Measurements from ENCODE around the gene FOXD1. TPM values are rescaled to one million over a fixed set of nuclear protein-coding genes. Genes with fewer than 3 reads are reported as not detected.

FOXD1 gene
- not detected for total RNA-seq

DNA sequence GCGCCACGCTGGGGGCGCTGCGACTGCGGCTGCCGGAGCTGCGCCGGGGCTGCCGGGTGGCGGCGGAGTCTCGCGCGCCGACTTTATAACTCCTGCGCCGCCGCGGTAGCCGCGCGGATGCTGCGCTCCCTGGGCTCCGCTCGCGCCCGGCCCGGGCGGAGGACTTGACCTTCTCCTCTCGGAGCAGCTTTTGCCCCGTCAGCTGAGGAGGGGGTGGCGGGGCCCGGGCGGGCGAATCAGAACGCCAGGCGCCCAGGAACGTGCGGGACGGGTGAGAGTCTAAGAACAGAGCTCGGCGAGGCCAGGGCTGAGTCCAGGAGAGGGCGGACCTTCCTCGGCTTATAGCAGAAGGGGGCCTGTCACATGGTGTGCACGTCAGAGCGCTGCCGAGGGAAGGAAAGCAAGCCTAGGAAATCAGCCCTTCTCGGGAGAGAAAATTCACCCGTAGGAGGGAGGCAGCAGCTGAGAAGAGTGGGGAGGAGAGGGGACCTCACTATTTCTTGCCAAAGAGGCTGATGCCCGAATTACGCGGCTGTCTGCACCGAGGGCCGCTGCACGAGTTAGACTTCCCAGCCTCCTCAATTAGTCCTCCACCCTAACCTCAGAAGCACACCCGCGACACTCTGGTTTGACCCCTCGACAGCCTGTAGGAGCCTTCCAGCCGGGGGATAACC, at the start of gene FOXD1:
Gene FOXD1, minus strand, starts transcription at position 315 of the 674 bp plus-strand sequence. CDS start 415 bp downstream, outside the sequence.
- no peak within 1 kb of the TSS for H3K4me3 ChIP-seq
- TF ChIP-seq, protein P1, sequence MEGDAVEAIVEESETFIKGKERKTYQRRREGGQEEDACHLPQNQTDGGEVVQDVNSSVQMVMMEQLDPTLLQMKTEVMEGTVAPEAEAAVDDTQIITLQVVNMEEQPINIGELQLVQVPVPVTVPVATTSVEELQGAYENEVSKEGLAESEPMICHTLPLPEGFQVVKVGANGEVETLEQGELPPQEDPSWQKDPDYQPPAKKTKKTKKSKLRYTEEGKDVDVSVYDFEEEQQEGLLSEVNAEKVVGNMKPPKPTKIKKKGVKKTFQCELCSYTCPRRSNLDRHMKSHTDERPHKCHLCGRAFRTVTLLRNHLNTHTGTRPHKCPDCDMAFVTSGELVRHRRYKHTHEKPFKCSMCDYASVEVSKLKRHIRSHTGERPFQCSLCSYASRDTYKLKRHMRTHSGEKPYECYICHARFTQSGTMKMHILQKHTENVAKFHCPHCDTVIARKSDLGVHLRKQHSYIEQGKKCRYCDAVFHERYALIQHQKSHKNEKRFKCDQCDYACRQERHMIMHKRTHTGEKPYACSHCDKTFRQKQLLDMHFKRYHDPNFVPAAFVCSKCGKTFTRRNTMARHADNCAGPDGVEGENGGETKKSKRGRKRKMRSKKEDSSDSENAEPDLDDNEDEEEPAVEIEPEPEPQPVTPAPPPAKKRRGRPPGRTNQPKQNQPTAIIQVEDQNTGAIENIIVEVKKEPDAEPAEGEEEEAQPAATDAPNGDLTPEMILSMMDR (IDR thresholded peaks at IDR 0.05), result no peak
- no peak for TF ChIP-seq POLR2A (IDR thresholded peaks at IDR 0.05)
- no peak within 1 kb of the TSS for H3K27ac ChIP-seq
- H3K36me3 ChIP-seq (replicated peaks in 1 of 2; ENCODE audit: insufficient read depth in 1 of 2, low read depth in 2 of 2), result no peaks in the 10 kb centered on the region
- DNase-seq, result peak in 3 of 4 donors; percentile 34 to 60 (median 38)
- 0 to 3% methylated on average over 15 to 43 of the region's 59 CpGs for WGBS, 2 donors
- peaks cover 22% of the 10 kb centered on the region for H3K4me1 ChIP-seq
- peaks cover 9 to 65% of the 10 kb centered on the region in 2 donors for H3K27me3 ChIP-seq
- H3K9me3 ChIP-seq, result no peaks in the 10 kb centered on the region
- peak; percentile 41 for ATAC-seq
- intact Hi-C loops (cut with DNase I), result loop anchor here (5.0 kb wide), 1 partner anchor 231 kb away; no protein-coding TSS in a partner anchor

DNA sequence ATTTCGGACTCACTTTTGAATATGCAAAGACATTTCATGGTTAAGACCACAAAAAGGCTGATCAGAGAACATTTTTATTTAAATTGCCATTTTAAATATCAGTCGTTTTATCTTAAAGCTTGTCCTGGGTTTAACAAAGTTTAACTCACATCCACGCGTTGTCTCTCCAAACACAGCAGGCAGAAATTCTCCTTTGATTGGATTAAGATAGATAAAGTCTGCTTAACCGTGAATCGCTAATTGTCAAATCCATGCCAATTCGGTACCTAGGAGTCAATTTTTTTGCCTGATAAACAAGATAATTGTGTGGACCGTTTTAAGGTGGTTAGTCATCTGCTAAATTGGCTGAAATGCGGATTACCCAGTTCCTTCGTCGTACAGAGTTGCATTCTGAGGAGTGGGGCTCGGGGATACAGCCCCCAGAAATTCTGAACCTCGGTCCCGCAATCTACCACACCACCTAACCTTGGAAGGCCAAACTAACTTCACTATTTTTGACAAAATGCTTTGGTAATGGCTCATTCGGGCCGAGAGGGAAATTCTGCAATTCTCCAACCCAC, 49.0 kb upstream of the FOXD1 start:
- peaks cover 3 to 4% of the 10 kb centered on the region in 2 donors for H3K36me3 ChIP-seq (replicated peaks in 1 of 2; ENCODE audit: insufficient read depth in 1 of 2, low read depth in 2 of 2)
- H3K9me3 ChIP-seq, result no peaks in the 10 kb centered on the region
- H3K4me1 ChIP-seq, result peaks cover 29% of the 10 kb centered on the region
- DNase-seq (no peak), ATAC-seq (no peak)
- intact Hi-C loops (cut with DNase I), result no loop called here
- peak overlapping the region; percentile 73 to 89 (median 86) for H3K27ac ChIP-seq
- peak overlapping the region in 1 of 2 donors; percentile 78 for H3K4me3 ChIP-seq
- TF ChIP-seq, protein P1 (IDR thresholded peaks at IDR 0.05), result no peak
- no peak for TF ChIP-seq POLR2A (IDR thresholded peaks at IDR 0.05)
- 32 to 44% methylated on average over 16 of the region's 16 CpGs for WGBS, 2 donors
- no peaks in the 10 kb centered on the region for H3K27me3 ChIP-seq

DNA sequence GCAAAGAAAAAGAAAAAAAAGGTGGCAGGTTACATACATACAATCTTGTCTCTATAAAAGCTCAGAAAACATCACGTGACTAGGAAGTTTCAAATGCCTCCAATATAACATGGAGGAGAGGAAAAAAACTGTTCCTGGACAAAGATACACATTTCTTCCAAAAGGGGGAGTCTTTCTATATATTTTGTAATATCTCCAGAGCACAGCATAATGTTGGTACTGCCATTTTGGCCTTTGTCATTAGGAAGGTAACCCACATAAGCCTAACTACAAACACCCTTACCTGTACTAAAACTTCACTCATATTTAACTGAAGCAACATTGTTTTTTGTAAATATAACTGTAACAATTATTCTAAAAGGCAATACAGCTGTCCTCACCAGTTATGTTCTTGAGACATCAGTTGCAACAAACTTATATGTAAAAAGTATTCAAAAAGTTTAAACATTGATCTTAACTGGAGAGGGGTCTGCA, 48.4 kb upstream of the FOXD1 start:
- intact Hi-C loops (cut with DNase I), result no loop called here
- no peak for ATAC-seq
- peaks cover 29% of the 10 kb centered on the region for H3K4me1 ChIP-seq
- TF ChIP-seq, protein P1 (IDR thresholded peaks at IDR 0.05), result peak in 3 of 7 experiments; percentile 2 to 12 (median 6)
- TF ChIP-seq POLR2A (IDR thresholded peaks at IDR 0.05), result no peak
- no peak overlapping the region for H3K4me3 ChIP-seq
- peaks cover 0 to 3% of the 10 kb centered on the region in 2 donors for H3K36me3 ChIP-seq (replicated peaks in 1 of 2; ENCODE audit: insufficient read depth in 1 of 2, low read depth in 2 of 2)
- no peaks in the 10 kb centered on the region for H3K27me3 ChIP-seq
- WGBS, 2 donors, result 62 to 79% methylated on average over 1 of the region's 1 CpG
- no peak overlapping the region for H3K27ac ChIP-seq
- no peaks in the 10 kb centered on the region for H3K9me3 ChIP-seq
- DNase-seq, result no peak

DNA sequence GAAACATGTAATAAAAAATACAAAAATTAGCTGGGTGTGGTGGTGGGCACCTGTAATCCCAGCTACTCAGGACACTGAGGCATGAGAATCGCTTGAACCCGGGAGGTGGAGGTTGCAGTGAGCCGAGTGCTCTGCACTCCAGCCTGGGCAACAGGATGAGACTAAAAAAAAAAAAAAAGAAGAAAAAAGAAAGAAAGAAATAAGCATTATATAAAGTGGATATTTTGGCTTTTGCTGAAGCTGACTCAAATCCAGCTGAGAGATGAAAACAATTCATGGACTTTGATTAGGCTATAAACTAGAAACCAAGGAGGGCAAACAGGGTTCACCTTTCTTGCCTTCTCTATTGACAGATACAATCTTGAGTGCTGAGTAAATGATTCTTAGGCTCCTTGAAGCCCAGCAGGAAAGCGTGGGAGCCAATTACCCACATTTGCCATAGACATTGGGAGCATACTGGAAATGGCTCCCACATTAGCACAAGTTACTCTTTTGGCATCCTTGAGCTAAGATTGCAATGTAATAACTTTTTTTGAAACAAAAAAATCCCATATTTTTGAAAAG, 47.3 kb upstream of the FOXD1 start:
- TF ChIP-seq, protein P1 (IDR thresholded peaks at IDR 0.05), result no peak
- no peak for TF ChIP-seq POLR2A (IDR thresholded peaks at IDR 0.05)
- H3K36me3 ChIP-seq (replicated peaks in 1 of 2; ENCODE audit: insufficient read depth in 1 of 2, low read depth in 2 of 2), result no peaks in the 10 kb centered on the region
- H3K27ac ChIP-seq, result no peak overlapping the region
- 80 to 95% methylated on average over 4 of the region's 4 CpGs for WGBS, 2 donors
- H3K9me3 ChIP-seq, result no peaks in the 10 kb centered on the region
- peaks cover 26% of the 10 kb centered on the region for H3K4me1 ChIP-seq
- ATAC-seq (no peak), DNase-seq (no peak)
- intact Hi-C loops (cut with DNase I), result no loop called here
- no peak overlapping the region for H3K4me3 ChIP-seq
- H3K27me3 ChIP-seq, result no peaks in the 10 kb centered on the region

Data from body of pancreas (tissue), 4 donors.